SK-N-SH (cell line): Measurements from ENCODE around the gene EPX. TPM values are rescaled to one million over a fixed set of nuclear protein-coding genes. Genes with fewer than 3 reads are reported as not detected.

Experiments
- CTCF ChIA-PET: fragments of 300-600, 350-600 bp; formaldehyde crosslinking; extraction: SDS; loops from one replicate; lab custom pipeline; 2021; lab: Yijun Ruan, JAX
- POLR2A ChIA-PET: fragments of 350-600 bp; sonication (Branson Sonifier 250); formaldehyde crosslinking; extraction: SDS; loops from one replicate; lab custom pipeline; 2020; ENCODE audit warnings: antibody characterized with exemption, inconsistent platforms; lab: Yijun Ruan, JAX
- DNase-seq: peaks from one replicate; pipeline ENCODE4 v3.0.0; 2012
- H2AFZ ChIP-seq: fragments of 200-600 bp; sonication (generic); 2 replicates; pipeline ENCODE4 v1.8.1; 2016; ENCODE audit warnings: antibody characterized with exemption, mild to moderate bottlenecking, low read depth
- H3F3A ChIP-seq: fragments of 200-600 bp; sonication (generic); replicated peaks from 2 replicates; pipeline ENCODE3; 2016; ENCODE audit warnings: antibody characterized with exemption, mild to moderate bottlenecking; ENCODE audit not compliant: insufficient read depth
- H3K27ac ChIP-seq, 2 experiments: fragments of 200-500 bp in 1 of 2; fragments of 200-600 bp in 1 of 2; sonication (Bioruptor generic) in 1 of 2; sonication (generic), shearing (Covaris generic) in 1 of 2; 2 replicates each; pipeline versions ENCODE4 v1.5.1 to v1.6.1; 2014 to 2016; ENCODE audit warnings: low read depth in 2 of 2, inconsistent platforms in 1 of 2, low read length in 1 of 2, mild to moderate bottlenecking in 1 of 2, mixed read lengths in 1 of 2
- H3K27me3 ChIP-seq: fragments of 200-600 bp; sonication (generic), shearing (Covaris generic); 2 replicates; pipeline ENCODE4 v1.6.1; 2016; ENCODE audit warnings: mixed run types; ENCODE audit not compliant: insufficient read depth
- H3K36me3 ChIP-seq, 2 experiments: fragments of 200-500 bp in 1 of 2; fragments of 200-600 bp in 1 of 2; sonication (Bioruptor generic) in 1 of 2; sonication (generic) in 1 of 2; replicated peaks in 1 of 2; 2 replicates each; pipeline versions ENCODE3 to v1.5.1; 2014 to 2016; ENCODE audit warnings: low read length in 1 of 2, mild to moderate bottlenecking in 1 of 2; ENCODE audit not compliant: insufficient read depth in 2 of 2, control insufficient read depth in 1 of 2
- H3K4me1 ChIP-seq, 2 experiments: fragments of 200-500 bp in 1 of 2; fragments of 200-600 bp in 1 of 2; sonication (Bioruptor generic) in 1 of 2; sonication (generic), shearing (Covaris generic) in 1 of 2; 2 replicates each; pipeline versions ENCODE4 v1.5.1 to v1.6.1; 2014 to 2016; ENCODE audit warnings: low read depth in 1 of 2, low read length in 1 of 2, mixed run types in 1 of 2; ENCODE audit not compliant: insufficient read depth in 2 of 2, control insufficient read depth in 1 of 2
- H3K4me2 ChIP-seq: fragments of 200-600 bp; sonication (generic), shearing (Covaris generic); 2 replicates; pipeline ENCODE4 v1.6.1; 2017; ENCODE audit warnings: mixed run types
- H3K4me3 ChIP-seq, 2 experiments: fragments of 200-500 bp in 1 of 2; fragments of 200-600 bp in 1 of 2; sonication (Bioruptor generic) in 1 of 2; sonication (generic), shearing (Covaris generic) in 1 of 2; 2 replicates each; pipeline versions ENCODE4 v1.5.1 to v1.8.1; 2014 to 2016; ENCODE audit warnings: low read depth in 2 of 2, inconsistent platforms in 1 of 2, low read length in 1 of 2, mild to moderate bottlenecking in 1 of 2, mixed read lengths in 1 of 2, moderate library complexity in 1 of 2
- H3K79me2 ChIP-seq: fragments of 200-600 bp; sonication (generic); 2 replicates; pipeline ENCODE4 v1.8.1; 2017; ENCODE audit warnings: mild to moderate bottlenecking; ENCODE audit not compliant: insufficient read depth
- H3K9ac ChIP-seq: fragments of 200-600 bp; sonication (generic); 2 replicates; pipeline ENCODE4 v1.6.1; 2017; ENCODE audit warnings: mixed run types
- H3K9me2 ChIP-seq: fragments of 200-600 bp; sonication (generic); 2 replicates; pipeline ENCODE4 v1.6.1; 2017; ENCODE audit warnings: mixed run types
- H3K9me3 ChIP-seq: fragments of 200-600 bp; sonication (generic); 2 replicates; pipeline ENCODE4 v1.6.1; 2017; ENCODE audit warnings: mixed run types, mild to moderate bottlenecking, moderate library complexity
- H4K20me1 ChIP-seq: fragments of 200-600 bp; sonication (generic); 2 replicates; pipeline ENCODE4 v1.6.1; 2017; ENCODE audit warnings: mild to moderate bottlenecking, mixed run types; ENCODE audit not compliant: insufficient read depth
- CHD2 ChIP-seq: fragments of 150-350 bp; IDR thresholded peaks from 2 replicates; pipeline ENCODE4 v1.6.1; 2018; ENCODE audit warnings: low read length; ENCODE audit not compliant: partially characterized antibody
- CTCF ChIP-seq: fragments of 200-600 bp; sonication (generic); IDR thresholded peaks from 2 replicates; pipeline ENCODE4 v1.6.1; 2017; ENCODE audit warnings: antibody characterized with exemption, mild to moderate bottlenecking, moderate library complexity
- EP300 ChIP-seq, 2 experiments: IDR thresholded peaks; 2 replicates each; pipeline versions ENCODE4 v1.4.0 to v1.6.1; 2012; ENCODE audit warnings: borderline replicate concordance in 1 of 2, low read depth in 1 of 2, low read length in 1 of 2
- EZH2phosphoT487 ChIP-seq: fragments of 200-600 bp; sonication (generic); IDR thresholded peaks from 2 replicates; pipeline ENCODE4 v1.6.1; 2017; ENCODE audit warnings: low read depth, mixed run types, mild to moderate bottlenecking, antibody characterized with exemption, moderate library complexity, borderline replicate concordance
- GABPA ChIP-seq: IDR thresholded peaks from 2 replicates; pipeline ENCODE4 v1.4.0; 2012; ENCODE audit warnings: low read depth, mild to moderate bottlenecking
- MEF2A ChIP-seq: IDR thresholded peaks from 2 replicates; pipeline ENCODE4 v1.4.0; 2012; ENCODE audit warnings: low read depth, borderline replicate concordance
- NFIC ChIP-seq: IDR thresholded peaks from 2 replicates; pipeline ENCODE4 v1.4.0; 2012; ENCODE audit warnings: borderline replicate concordance
- NRF1 ChIP-seq: IDR thresholded peaks from 2 replicates; pipeline ENCODE4 v1.6.1; 2012; ENCODE audit warnings: low read depth, mild to moderate bottlenecking, low read length
- PBX3 ChIP-seq: IDR thresholded peaks from 2 replicates; pipeline ENCODE4; 2012
- POLR2AphosphoS5 ChIP-seq: IDR thresholded peaks from 2 replicates; pipeline ENCODE4 v1.6.1; 2012; ENCODE audit warnings: low read depth, low read length
- RCOR1 ChIP-seq: fragments of 150-350 bp; IDR thresholded peaks from 2 replicates; pipeline ENCODE4 v1.6.1; 2017; ENCODE audit warnings: antibody characterized with exemption, low read length
- REST ChIP-seq: IDR thresholded peaks from 2 replicates; pipeline ENCODE4 v1.6.1; 2012; ENCODE audit warnings: mild to moderate bottlenecking, low read depth, low read length, moderate library complexity
- RXRA ChIP-seq: IDR thresholded peaks from 2 replicates; pipeline ENCODE4 v1.4.0; 2012; ENCODE audit warnings: low read depth, mild to moderate bottlenecking, borderline replicate concordance
- TAF1 ChIP-seq: IDR thresholded peaks from 2 replicates; pipeline ENCODE4 v1.6.1; 2012; ENCODE audit warnings: low read depth, mild to moderate bottlenecking, low read length, moderate library complexity, borderline replicate concordance
- USF1 ChIP-seq: IDR thresholded peaks from 2 replicates; pipeline ENCODE4 v1.4.0; 2012; ENCODE audit warnings: low read depth, borderline replicate concordance
- YY1 ChIP-seq: IDR thresholded peaks from 2 replicates; pipeline ENCODE4 v1.4.0; 2012; ENCODE audit warnings: low read depth, mild to moderate bottlenecking
- ZBTB33 ChIP-seq: IDR thresholded peaks from 2 replicates; pipeline ENCODE4 v1.4.0; 2012; ENCODE audit warnings: low read depth, borderline replicate concordance
- WGBS: methylation state at CpG from one replicate; pipeline ENCODE4 v1.1.6; 2017; ENCODE audit warnings: low lambda C conversion rate; 5-methylcytosine and 5-hydroxymethylcytosine counted together
- polyA plus RNA-seq, 3 experiments: library from polyadenylated mRNA; depleted of rRNA; stranded (reverse); fragments of >200 nt; gene quantifications; 2 replicates each; pipeline ENCODE4 v1.2.3, GENCODE V29; 2012
- TF ChIP-seq, protein P1 (sequence below): fragments of 150-350 bp; IDR thresholded peaks from 2 replicates; pipeline ENCODE4 v1.6.1; 2017; ENCODE audit warnings: antibody characterized with exemption, low read length, low read depth, borderline replicate concordance

The EPX gene
- polyA plus RNA-seq, 1 of the 3 experiments (the other 2 are of a cell fraction), result 0.02 TPM

GRCh38 chr17:58233543-58233942 is 41.0 kb downstream of the EPX start:
- no peak overlapping the region for H3K9ac ChIP-seq
- H3K27ac ChIP-seq, result no peak overlapping the region
- peaks cover 38% of the 10 kb centered on the region for H3K27me3 ChIP-seq
- H2AFZ ChIP-seq, result no peak overlapping the region
- no peak overlapping the region for H3K4me3 ChIP-seq
- TF ChIP-seq GABPA (no peak), NFIC (no peak), CHD2 (no peak), NRF1 (no peak), POLR2AphosphoS5 (no peak), REST (no peak), RCOR1 (no peak), EP300 (IDR thresholded peaks at IDR 0.05; ENCODE audit: borderline replicate concordance in 1 of 2, low read depth in 1 of 2, low read length in 1 of 2) (no peak), YY1 (no peak), TAF1 (no peak), PBX3 (no peak)
- no peaks in the 10 kb centered on the region for H3F3A ChIP-seq
- no peak for DNase-seq
- 70% methylated on average over 3 of the region's 3 CpGs for WGBS
- no peaks in the 10 kb centered on the region for H3K79me2 ChIP-seq
- no peaks in the 10 kb centered on the region for H3K9me2 ChIP-seq
- no peaks in the 10 kb centered on the region for H3K9me3 ChIP-seq
- POLR2A ChIA-PET, result no interaction called here
- H3K4me2 ChIP-seq, result no peak overlapping the region
- no peaks in the 10 kb centered on the region for H3K36me3 ChIP-seq
- CTCF ChIA-PET, result no interaction called here
- H3K4me1 ChIP-seq, result no peaks in the 10 kb centered on the region
- H4K20me1 ChIP-seq, result no peaks in the 10 kb centered on the region

DNA sequence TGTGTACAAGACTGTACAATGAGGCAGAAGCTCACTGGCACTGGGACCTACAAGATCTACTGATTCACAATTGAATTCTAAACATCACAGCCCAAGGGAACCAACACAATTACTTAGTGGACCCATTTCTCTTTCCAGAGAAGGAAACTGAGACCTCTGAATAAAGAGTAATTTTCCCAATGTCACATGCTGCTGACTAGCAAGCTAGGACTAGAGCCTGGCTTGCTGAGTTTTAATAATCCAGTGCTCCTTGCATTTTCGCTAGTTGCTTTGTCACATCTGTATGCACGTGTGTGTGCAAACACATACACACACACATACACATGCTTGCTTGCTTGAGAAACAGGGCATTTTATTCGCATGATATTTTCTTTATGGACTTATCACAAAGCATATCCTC is 42.0 kb downstream of the EPX start:
- no peaks in the 10 kb centered on the region for H3K36me3 ChIP-seq
- H3K4me3 ChIP-seq, result no peak overlapping the region
- H3K4me1 ChIP-seq, result no peaks in the 10 kb centered on the region
- H3K9me3 ChIP-seq, result no peaks in the 10 kb centered on the region
- ChIA-PET POLR2A (interaction anchor here (0.6 kb wide), 1 partner anchor 347 kb away, joined by 5 read pairs; no protein-coding TSS in a partner anchor), CTCF (interaction anchor here (1.9 to 5.9 kb wide), 3 partner anchors 8 to 16 kb away, joined by 5 to 73 read pairs (median 8); partner anchors contain the start of gene MKS1)
- H3K9me2 ChIP-seq, result no peaks in the 10 kb centered on the region
- no peaks in the 10 kb centered on the region for H3F3A ChIP-seq
- H2AFZ ChIP-seq, result no peak overlapping the region
- H4K20me1 ChIP-seq, result no peaks in the 10 kb centered on the region
- peaks cover 47% of the 10 kb centered on the region for H3K27me3 ChIP-seq
- no peak overlapping the region for H3K9ac ChIP-seq
- DNase-seq, result no peak
- 9% methylated on average over 3 of the region's 3 CpGs for WGBS
- no peak overlapping the region for H3K27ac ChIP-seq
- no peak overlapping the region for H3K4me2 ChIP-seq
- H3K79me2 ChIP-seq, result no peaks in the 10 kb centered on the region
- no peak for TF ChIP-seq USF1
- TF ChIP-seq RXRA, result no peak
- TF ChIP-seq NFIC, result no peak
- TF ChIP-seq, protein P1, sequence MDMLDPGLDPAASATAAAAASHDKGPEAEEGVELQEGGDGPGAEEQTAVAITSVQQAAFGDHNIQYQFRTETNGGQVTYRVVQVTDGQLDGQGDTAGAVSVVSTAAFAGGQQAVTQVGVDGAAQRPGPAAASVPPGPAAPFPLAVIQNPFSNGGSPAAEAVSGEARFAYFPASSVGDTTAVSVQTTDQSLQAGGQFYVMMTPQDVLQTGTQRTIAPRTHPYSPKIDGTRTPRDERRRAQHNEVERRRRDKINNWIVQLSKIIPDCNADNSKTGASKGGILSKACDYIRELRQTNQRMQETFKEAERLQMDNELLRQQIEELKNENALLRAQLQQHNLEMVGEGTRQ, result no peak
- no peak for TF ChIP-seq MEF2A
- no peak for TF ChIP-seq ZBTB33
- no peak for TF ChIP-seq EZH2phosphoT487
- TF ChIP-seq CTCF, result no peak
